Body of pancreas (tissue), 4 donors: Measurements from ENCODE around the gene ZMYND11. TPM values are rescaled to one million over a fixed set of nuclear protein-coding genes. Genes with fewer than 3 reads are reported as not detected.
A peak's percentile ranks its signal among the peaks of the same experiment; 100 is the strongest.

Source experiments
- ATAC-seq: fragments of 150-250 bp; one replicate; pipeline ENCODE4 v1.9.1; 2016
- DNase-seq, 4 donors: peaks; one replicate each; pipeline ENCODE4 v3.0.0-alpha.2; 2019
- H3K27ac ChIP-seq, 4 donors: fragments of 200-600 bp; sonication (generic); 1 replicate in 3 of 4; 2 replicates in 1 of 4; pipeline versions ENCODE4 v1.5.1 to v1.6.1; 2016 to 2019; ENCODE audit warnings: mild to moderate bottlenecking in 1 of 4, mixed read lengths in 1 of 4, moderate library complexity in 1 of 4
- H3K27me3 ChIP-seq, 2 donors: fragments of 200-600 bp; sonication (generic); one replicate each; pipeline ENCODE4 v1.6.0; 2016; ENCODE audit warnings: mild to moderate bottlenecking in 1 of 2
- H3K36me3 ChIP-seq, 2 donors: fragments of 200-600 bp; sonication (generic); replicated peaks in 1 of 2; 2 replicates each; pipeline ENCODE4 v1.5.1; 2016; ENCODE audit warnings: low read depth in 2 of 2; ENCODE audit not compliant: insufficient read depth in 1 of 2
- H3K4me1 ChIP-seq: fragments of 200-600 bp; sonication (generic); one replicate; pipeline ENCODE4 v1.6.0; 2016
- H3K4me3 ChIP-seq, 2 donors: fragments of 200-600 bp; sonication (generic); 1 replicate in 1 of 2; 2 replicates in 1 of 2; pipeline ENCODE4 v1.5.1; 2016 to 2019
- H3K9me3 ChIP-seq, 3 donors: fragments of 200-600 bp; sonication (generic); 1 replicate in 2 of 3; 2 replicates in 1 of 3; pipeline ENCODE4 v1.5.1; 2016
- CTCF ChIP-seq, 7 experiments: fragments of 450-650 bp in 4 of 7; fragments of 200-600 bp in 3 of 7; sonication (generic) in 3 of 7; IDR thresholded peaks; one replicate each; pipeline ENCODE4 v1.5.1; 2016 to 2019; ENCODE audit warnings: antibody characterized with exemption in 7 of 7
- POLR2A ChIP-seq, 3 donors: fragments of 450-650 bp; IDR thresholded peaks; one replicate each; pipeline ENCODE4 v1.6.1; 2016; ENCODE audit warnings: antibody characterized with exemption in 3 of 3, mild to moderate bottlenecking in 2 of 3
- WGBS, 2 donors: methylation state at CpG; one replicate each; pipeline ENCODE4 v1.1.5; 2017; 5-methylcytosine and 5-hydroxymethylcytosine counted together
- intact Hi-C: fragments of 100-400 bp; cut with DNase I; formaldehyde crosslinking; loops from one replicate; pipeline ENCODE4 v1.15.1; 2023
- total RNA-seq, 2 donors: library from RNA; depleted of rRNA; stranded (reverse); fragments of >200 nt; gene quantifications; one replicate each; pipeline ENCODE4 v1.1.0, GENCODE V29; 2016

The ZMYND11 gene
- total RNA-seq, 2 donors from 2014 or later = 37.6 to 43.8 TPM

- H3K36me3 ChIP-seq = no peaks in the 10 kb centered on the region
- no peak overlapping the region for H3K4me3 ChIP-seq
- no peaks in the 10 kb centered on the region for H3K27me3 ChIP-seq
- DNase-seq (no peak), ATAC-seq (no peak)
- 57% methylated on average over 2 of the region's 2 CpGs for WGBS, 2 donors
- H3K27ac ChIP-seq = no peak overlapping the region
- TF ChIP-seq POLR2A (IDR thresholded peaks at IDR 0.05) (no peak), CTCF (IDR thresholded peaks at IDR 0.05) (no peak)
- peaks cover 45% of the 10 kb centered on the region for H3K4me1 ChIP-seq
- H3K9me3 ChIP-seq = no peaks in the 10 kb centered on the region
- intact Hi-C loops = no loop called here
Observed at GRCh38 chr10:89248-89647, 46.0 kb upstream of the ZMYND11 start.

- H3K27me3 ChIP-seq = no peaks in the 10 kb centered on the region
- no peak overlapping the region for H3K27ac ChIP-seq
- TF ChIP-seq POLR2A (IDR thresholded peaks at IDR 0.05) (no peak), CTCF (IDR thresholded peaks at IDR 0.05) (no peak)
- H3K4me1 ChIP-seq = peaks cover 45% of the 10 kb centered on the region
- DNase-seq = no peak
- no peak for ATAC-seq
- no peaks in the 10 kb centered on the region for H3K36me3 ChIP-seq
- intact Hi-C loops = no loop called here
- 37 to 52% methylated on average over 1 of the region's 1 CpG for WGBS, 2 donors
- no peak overlapping the region for H3K4me3 ChIP-seq
- H3K9me3 ChIP-seq = no peaks in the 10 kb centered on the region
Observed at GRCh38 chr10:90161-90560, 45.1 kb upstream of the ZMYND11 start.

GRCh38 chr10:91313-91712 is 43.9 kb upstream of the ZMYND11 start:
- Histone ChIP-seq H3K27me3 (no peaks in the 10 kb centered on the region), H3K9me3 (peaks cover 0 to 7% (median 0%) of the 10 kb centered on the region in 3 donors), H3K36me3 (no peaks in the 10 kb centered on the region), H3K27ac (peak overlapping the region in 3 of 4 donors; percentile 72 to 77 (median 73)), H3K4me3 (no peak overlapping the region), H3K4me1 (peaks cover 45% of the 10 kb centered on the region)
- no peak for DNase-seq
- no peak for TF ChIP-seq POLR2A (IDR thresholded peaks at IDR 0.05)
- no peak for TF ChIP-seq CTCF (IDR thresholded peaks at IDR 0.05)
- intact Hi-C loops = no loop called here
- no peak for ATAC-seq
- WGBS, 2 donors = 67 to 80% methylated on average over 2 to 6 of the region's 8 CpGs

GRCh38 chr10:92153-92552 is 43.1 kb upstream of the ZMYND11 start:
- TF ChIP-seq CTCF (IDR thresholded peaks at IDR 0.05) (no peak), POLR2A (IDR thresholded peaks at IDR 0.05) (no peak)
- no peaks in the 10 kb centered on the region for H3K27me3 ChIP-seq
- H3K4me3 ChIP-seq = no peak overlapping the region
- no peaks in the 10 kb centered on the region for H3K36me3 ChIP-seq
- 17 to 24% methylated on average over 4 of the region's 4 CpGs for WGBS, 2 donors
- peaks cover 0 to 13% (median 0%) of the 10 kb centered on the region in 3 donors for H3K9me3 ChIP-seq
- DNase-seq (peak; percentile 48 to 78 (median 64)), ATAC-seq (peak; percentile 43)
- intact Hi-C loops = no loop called here
- peaks cover 42% of the 10 kb centered on the region for H3K4me1 ChIP-seq
- peak overlapping the region; percentile 72 to 78 (median 75) for H3K27ac ChIP-seq

GRCh38 chr10:92846-93245 is 42.4 kb upstream of the ZMYND11 start:
- Histone ChIP-seq H3K4me3 (no peak overlapping the region), H3K27me3 (no peaks in the 10 kb centered on the region), H3K4me1 (peaks cover 37% of the 10 kb centered on the region), H3K36me3 (no peaks in the 10 kb centered on the region), H3K27ac (peak overlapping the region; percentile 19 to 78 (median 75)), H3K9me3 (peaks cover 0 to 13% (median 0%) of the 10 kb centered on the region in 3 donors)
- intact Hi-C loops = no loop called here
- DNase-seq = peak in 1 of 4 donors; percentile 19
- TF ChIP-seq CTCF (IDR thresholded peaks at IDR 0.05) (no peak), POLR2A (IDR thresholded peaks at IDR 0.05) (no peak)
- peak; percentile 85 for ATAC-seq
- 20 to 21% methylated on average over 2 of the region's 2 CpGs for WGBS, 2 donors
